NCI-H128 (cell line): ENCODE results near the gene NXN.
"Not testable (repeated sequence)": the region's sequence is repeated elsewhere in the genome, so short reads cannot be mapped to it uniquely, and the experiment has no call there.

Source experiments
- DNase-seq: peaks from one replicate; lab custom pipeline; 2025; ENCODE audit not compliant: unreplicated experiment; lab: John Stamatoyannopoulos, UW

NXN gene

GRCh38 chr17:980406-981291, 1.1 kb upstream of the NXN start:
- peak; percentile 82 for DNase-seq

- DNase-seq, result no peak
Measured at GRCh38 chr17:979212-979538, 401 bp downstream of the NXN start.

GRCh38 chr17:978103-979093, 1.2 kb downstream of the NXN start:
- no peak for DNase-seq

- DNase-seq, result no peak
Measured at GRCh38 chr17:977166-977565, 2.4 kb downstream of the NXN start.

- no peak for DNase-seq
Measured at GRCh38 chr17:976312-976711, 3.3 kb downstream of the NXN start.

- no peak for DNase-seq
Measured at GRCh38 chr17:975371-975915, 4.1 kb downstream of the NXN start.

- not testable (repeated sequence) for DNase-seq
Measured at GRCh38 chr17:974778-975177, 4.8 kb downstream of the NXN start.

- DNase-seq, result no peak
Measured at GRCh38 chr17:973053-973452, 6.5 kb downstream of the NXN start.

- DNase-seq, result not testable (repeated sequence)
Measured at GRCh38 chr17:971861-972260, 7.7 kb downstream of the NXN start.

- DNase-seq, result no peak
Measured at GRCh38 chr17:970364-970763, 9.2 kb downstream of the NXN start.

- DNase-seq, result peak; percentile 15
Measured at GRCh38 chr17:969811-970355, 9.7 kb downstream of the NXN start.

- no peak for DNase-seq
Measured at GRCh38 chr17:968812-969730, 10.5 kb downstream of the NXN start.

- DNase-seq, result no peak
Measured at GRCh38 chr17:967122-967521, 12.5 kb downstream of the NXN start.

- no peak for DNase-seq
Measured at GRCh38 chr17:965311-965989, 14.1 kb downstream of the NXN start.

- DNase-seq, result no peak
Measured at GRCh38 chr17:964876-965275, 14.7 kb downstream of the NXN start.

GRCh38 chr17:962670-963069, 16.9 kb downstream of the NXN start:
- DNase-seq, result no peak

GRCh38 chr17:962166-962565, 17.4 kb downstream of the NXN start:
- DNase-seq, result no peak

- no peak for DNase-seq
Measured at GRCh38 chr17:958712-959451, 20.7 kb downstream of the NXN start.

GRCh38 chr17:957856-958421, 21.6 kb downstream of the NXN start:
- no peak for DNase-seq
